ENCODE results near the gene ARIH2.
A peak's percentile ranks its signal among the peaks of the same experiment; 100 is the strongest.

The ARIH2 gene

DNA sequence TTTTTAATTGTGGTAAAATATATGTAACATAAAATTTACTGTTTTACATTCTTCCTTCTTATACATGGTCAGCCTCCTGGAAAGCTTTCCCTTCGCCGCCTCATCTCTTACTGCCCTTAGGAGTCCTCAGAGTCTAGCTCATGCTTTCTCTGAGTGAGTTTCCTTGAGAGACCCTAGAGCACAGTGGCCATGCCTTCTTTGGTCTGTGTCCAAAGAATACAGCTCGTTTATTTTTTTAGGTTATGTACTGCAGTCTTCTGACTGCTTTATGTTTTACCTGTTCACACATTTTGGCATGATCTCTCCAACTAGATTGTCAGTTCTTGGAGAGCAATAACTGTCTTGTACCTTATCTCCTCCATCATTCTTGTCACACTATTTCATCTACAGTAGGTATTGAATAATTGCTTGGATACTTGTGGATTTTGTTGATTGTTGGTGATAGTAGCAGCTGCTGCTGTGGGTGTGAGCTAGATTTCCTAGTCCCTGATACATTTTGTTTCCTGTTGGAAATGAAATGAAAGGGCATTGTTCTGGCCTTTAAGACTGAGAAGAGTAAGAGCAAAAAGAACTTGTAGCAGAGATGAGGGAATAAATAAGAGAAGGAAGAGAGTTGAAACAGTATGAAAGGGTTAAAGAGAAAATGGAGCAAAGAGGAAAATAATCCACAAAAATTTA is 10.9 kb downstream of the ARIH2 start:
- TF ChIP-seq, protein P1, sequence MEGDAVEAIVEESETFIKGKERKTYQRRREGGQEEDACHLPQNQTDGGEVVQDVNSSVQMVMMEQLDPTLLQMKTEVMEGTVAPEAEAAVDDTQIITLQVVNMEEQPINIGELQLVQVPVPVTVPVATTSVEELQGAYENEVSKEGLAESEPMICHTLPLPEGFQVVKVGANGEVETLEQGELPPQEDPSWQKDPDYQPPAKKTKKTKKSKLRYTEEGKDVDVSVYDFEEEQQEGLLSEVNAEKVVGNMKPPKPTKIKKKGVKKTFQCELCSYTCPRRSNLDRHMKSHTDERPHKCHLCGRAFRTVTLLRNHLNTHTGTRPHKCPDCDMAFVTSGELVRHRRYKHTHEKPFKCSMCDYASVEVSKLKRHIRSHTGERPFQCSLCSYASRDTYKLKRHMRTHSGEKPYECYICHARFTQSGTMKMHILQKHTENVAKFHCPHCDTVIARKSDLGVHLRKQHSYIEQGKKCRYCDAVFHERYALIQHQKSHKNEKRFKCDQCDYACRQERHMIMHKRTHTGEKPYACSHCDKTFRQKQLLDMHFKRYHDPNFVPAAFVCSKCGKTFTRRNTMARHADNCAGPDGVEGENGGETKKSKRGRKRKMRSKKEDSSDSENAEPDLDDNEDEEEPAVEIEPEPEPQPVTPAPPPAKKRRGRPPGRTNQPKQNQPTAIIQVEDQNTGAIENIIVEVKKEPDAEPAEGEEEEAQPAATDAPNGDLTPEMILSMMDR (conservative IDR thresholded peaks at IDR 0.05; ENCODE audit: low read length) = no peak
- H3K4me3 ChIP-seq (ENCODE audit: low read length) = no peak overlapping the region
- no peak for DNase-seq (ENCODE audit: low read depth)

DNA sequence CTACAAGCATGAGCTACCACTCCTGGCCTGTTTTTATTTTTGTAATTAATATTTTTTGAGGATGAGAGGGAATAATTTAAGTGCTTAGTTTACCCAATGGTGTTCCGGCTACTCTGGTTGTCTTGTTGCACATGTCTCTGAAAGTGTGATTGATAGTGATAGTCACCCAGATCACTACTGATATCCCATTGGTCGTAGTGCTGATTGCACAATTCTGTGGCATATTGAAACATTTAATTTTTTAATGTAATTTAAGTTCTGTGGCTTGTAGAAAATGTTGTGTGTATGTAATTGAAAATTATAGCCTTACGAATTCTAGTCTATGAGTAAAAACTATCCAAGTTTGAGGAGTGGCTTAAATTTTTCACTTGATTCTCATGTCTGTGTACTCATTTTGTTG is 11.9 kb downstream of the ARIH2 start:
- no peak overlapping the region for H3K4me3 ChIP-seq (ENCODE audit: low read length)
- TF ChIP-seq, protein P1 (conservative IDR thresholded peaks at IDR 0.05; ENCODE audit: low read length) = no peak
- DNase-seq (ENCODE audit: low read depth) = peak; percentile 53

DNA sequence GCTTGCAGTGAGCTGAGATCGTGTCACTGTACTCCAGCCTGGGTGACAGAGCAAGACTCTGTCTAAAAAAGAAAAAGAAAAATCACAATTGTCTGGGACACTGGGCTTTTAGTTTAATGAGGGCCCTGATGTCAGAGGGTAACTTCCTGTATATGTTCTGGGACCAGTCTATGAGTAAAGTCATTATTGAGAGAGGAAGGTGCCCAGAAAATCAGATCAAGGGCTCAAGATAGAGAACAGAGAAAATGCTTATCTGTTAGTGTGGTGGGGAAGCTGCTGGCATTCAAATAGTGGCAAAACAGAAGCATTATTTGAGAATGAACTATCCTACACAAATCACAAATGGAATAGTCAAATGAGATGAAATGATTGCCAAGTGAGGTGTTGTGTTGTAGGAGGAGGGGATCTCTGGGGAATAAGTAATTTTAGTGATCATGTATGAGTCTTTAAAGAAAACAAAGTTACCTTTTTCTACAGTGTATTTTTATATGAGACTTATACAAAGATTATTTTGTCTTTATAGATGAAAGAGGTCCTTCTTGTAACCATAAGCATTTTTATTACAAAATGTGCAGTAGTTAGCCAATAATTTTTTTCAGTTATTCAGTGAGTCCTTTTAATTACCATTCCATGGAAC is 13.4 kb downstream of the ARIH2 start:
- no peak overlapping the region for H3K4me3 ChIP-seq (ENCODE audit: low read length)
- DNase-seq (ENCODE audit: low read depth) = no peak
- TF ChIP-seq, protein P1 (conservative IDR thresholded peaks at IDR 0.05; ENCODE audit: low read length) = no peak

DNA sequence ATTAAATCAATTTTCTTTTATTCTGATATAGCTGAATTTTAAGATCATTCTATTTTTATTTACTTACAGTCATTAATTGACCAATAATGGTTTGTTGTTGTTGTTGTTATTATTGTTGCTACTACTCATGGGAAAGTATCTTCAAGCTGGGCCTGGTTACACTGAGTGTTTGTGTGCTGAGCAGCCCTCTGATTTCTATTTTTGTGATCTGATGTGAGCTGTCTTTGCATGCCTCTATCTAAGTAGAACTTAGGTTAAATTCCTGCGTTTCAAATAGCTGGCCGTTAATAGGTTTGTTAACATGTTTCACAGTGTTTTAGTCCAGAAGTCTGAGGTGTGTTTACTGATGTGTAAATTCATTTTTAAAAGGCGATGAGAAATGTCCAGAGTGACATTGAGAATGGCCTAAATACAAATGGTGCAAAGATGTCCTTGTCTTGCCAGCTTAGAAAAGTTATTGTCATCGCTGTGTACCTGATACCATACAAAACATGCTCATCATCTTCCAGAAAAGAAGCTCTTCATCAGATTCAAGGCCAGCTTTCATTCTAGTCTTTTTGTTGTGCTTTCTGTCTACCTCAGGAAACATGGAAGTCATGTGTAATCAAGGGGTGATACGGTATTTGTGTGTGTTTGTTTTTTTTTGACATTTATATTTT is 15.8 kb downstream of the ARIH2 start:
- DNase-seq (ENCODE audit: low read depth) = no peak
- no peak overlapping the region for H3K4me3 ChIP-seq (ENCODE audit: low read length)
- TF ChIP-seq, protein P1 (conservative IDR thresholded peaks at IDR 0.05; ENCODE audit: low read length) = no peak

DNA sequence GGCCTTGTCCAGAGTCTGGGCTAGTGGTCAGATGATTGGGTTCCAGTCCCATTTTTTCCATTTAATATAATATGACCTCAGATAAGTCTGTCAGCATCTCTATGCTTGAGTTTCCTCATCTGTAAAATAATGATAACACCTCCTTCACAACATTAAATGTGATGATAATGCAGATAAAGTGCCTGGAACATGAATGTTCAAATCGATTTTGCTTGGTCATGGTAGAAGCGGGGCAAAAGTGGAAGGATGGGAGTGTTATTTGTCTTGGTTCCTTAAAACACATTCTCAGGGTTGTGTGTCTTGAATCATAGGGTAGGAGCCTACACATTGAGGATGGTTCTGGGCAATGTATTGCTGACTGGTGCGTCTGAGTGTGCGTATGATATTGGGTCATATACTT is 16.9 kb downstream of the ARIH2 start:
- TF ChIP-seq, protein P1 (conservative IDR thresholded peaks at IDR 0.05; ENCODE audit: low read length) = no peak
- no peak overlapping the region for H3K4me3 ChIP-seq (ENCODE audit: low read length)
- no peak for DNase-seq (ENCODE audit: low read depth)

DNA sequence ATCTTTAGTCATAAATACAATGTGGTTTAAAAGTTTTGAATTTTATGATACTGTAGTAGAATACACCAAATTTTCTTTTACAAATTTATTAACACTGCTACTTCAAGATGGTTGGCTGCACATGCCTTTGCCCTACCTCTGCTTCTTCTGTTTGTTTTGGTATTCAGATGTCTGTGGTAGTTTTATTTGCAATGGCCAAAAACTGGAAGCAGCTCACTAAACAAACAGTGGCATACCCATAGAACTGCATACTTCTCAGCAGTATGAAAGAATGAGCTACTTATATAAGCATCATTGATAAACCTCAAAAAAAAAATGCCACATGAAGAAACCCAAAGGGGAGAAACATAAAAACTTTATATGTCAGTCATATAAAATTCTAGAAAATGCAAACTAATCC is 19.5 kb downstream of the ARIH2 start:
- no peak for DNase-seq (ENCODE audit: low read depth)
- no peak overlapping the region for H3K4me3 ChIP-seq (ENCODE audit: low read length)
- TF ChIP-seq, protein P1 (conservative IDR thresholded peaks at IDR 0.05; ENCODE audit: low read length) = no peak

DNA sequence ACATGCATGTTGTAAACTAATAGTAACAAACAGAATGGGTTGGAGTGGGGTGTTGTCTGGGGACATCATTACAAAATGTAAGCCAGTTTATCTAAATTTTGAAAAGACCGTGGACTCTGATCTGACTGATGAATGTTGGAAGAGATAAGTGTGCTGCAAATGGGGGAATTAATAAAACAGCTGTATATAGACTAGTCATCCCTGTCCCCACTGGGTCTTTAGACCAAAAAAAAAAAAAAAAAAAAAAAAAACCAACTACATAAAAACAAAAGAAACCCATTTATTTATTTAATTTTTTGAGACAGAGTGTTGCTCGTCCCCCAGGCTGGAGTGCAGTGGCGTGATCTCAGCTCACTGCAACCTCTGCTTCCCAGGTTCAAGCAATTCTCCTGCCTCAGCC is 20.0 kb downstream of the ARIH2 start:
- DNase-seq (ENCODE audit: low read depth) = no peak
- no peak overlapping the region for H3K4me3 ChIP-seq (ENCODE audit: low read length)
- TF ChIP-seq, protein P1 (conservative IDR thresholded peaks at IDR 0.05; ENCODE audit: low read length) = no peak

Measured in AG10803 (cell line).